ENCODE measurements around the gene PCAT6. TPM values are rescaled to one million over a fixed set of nuclear protein-coding genes. Genes with fewer than 3 reads are reported as not detected.

PCAT6 gene
- total and polyA plus RNA-seq, 2 donors (not counting 3 experiments of a cell fraction or from before 2014, with no cell fraction given): 1.7 to 2.4 TPM

- POLR2A ChIA-PET: no interaction called here
- no peak overlapping the region for H3K4me2 ChIP-seq (ENCODE audit: insufficient read depth, low read length)
- no peak overlapping the region for H3K4me3 ChIP-seq (replicated peaks in 1 of 3; ENCODE audit: insufficient read depth in 1 of 3, low read depth in 1 of 3, low read length in 3 of 3)
- H3K9me3 ChIP-seq (replicated peaks; ENCODE audit: control insufficient read depth, insufficient read depth, low read length): no peaks in the 10 kb centered on the region
- TF ChIP-seq FOS (IDR thresholded peaks at IDR 0.05; ENCODE audit: borderline replicate concordance, insufficient read depth, low read length) (no peak), EZH2 (IDR thresholded peaks at IDR 0.05; ENCODE audit: borderline replicate concordance, low read depth, low read length, severe bottlenecking) (no peak), MYC (IDR thresholded peaks at IDR 0.05; ENCODE audit: low read depth, low read length) (no peak), CTCF (IDR thresholded peaks at IDR 0.05; ENCODE audit: extremely low read depth in 1 of 2, insufficient read depth in 1 of 2, low read depth in 1 of 2, low read length in 2 of 2) (no peak), JUN (IDR thresholded peaks at IDR 0.05; ENCODE audit: borderline replicate concordance, insufficient read depth, insufficient read length, low read depth) (no peak), POLR2AphosphoS5 (IDR thresholded peaks at IDR 0.05; ENCODE audit: insufficient read depth, low read depth, low read length) (no peak)
- H3K27ac ChIP-seq (ENCODE audit: insufficient read depth, low read depth, low read length): no peak overlapping the region
- H3K36me3 ChIP-seq (ENCODE audit: control insufficient read depth in 2 of 2, extremely low read depth in 1 of 2, insufficient read depth in 2 of 2, low read length in 2 of 2): no peaks in the 10 kb centered on the region
- FAIRE-seq (no peak), DNase-seq (ENCODE audit: low read depth, low spot score) (no peak)
- H3K9me1 ChIP-seq (replicated peaks; ENCODE audit: control insufficient read depth, extremely low read depth, insufficient read depth, low read length): no peaks in the 10 kb centered on the region
- intact Hi-C loops (cut with micrococcal nuclease) (no loop called here), dilution Hi-C loops (cut with MboI; ENCODE audit: extremely low pct_ligation_motif_present, low sequenced_read_pairs) (no loop called here)
- H3K4me1 ChIP-seq (ENCODE audit: control insufficient read depth, extremely low read depth, insufficient read depth, low read length): peaks cover 6% of the 10 kb centered on the region
- no peak overlapping the region for H2AFZ ChIP-seq (ENCODE audit: low read depth, low read length)
- CTCF ChIA-PET: no interaction called here
- no peaks in the 10 kb centered on the region for H4K20me1 ChIP-seq (replicated peaks; ENCODE audit: control insufficient read depth, extremely low read depth, insufficient read depth, low read length)
- H3K79me2 ChIP-seq (ENCODE audit: control insufficient read depth, insufficient read depth, low read length): no peaks in the 10 kb centered on the region
- BruUV-seq (replicated peaks): no TSS peak
- H3K9ac ChIP-seq (replicated peaks; ENCODE audit: extremely low read depth, insufficient read depth, low read length): no peak overlapping the region
- H3K27me3 ChIP-seq (ENCODE audit: control insufficient read depth in 2 of 2, insufficient read depth in 2 of 2, low read length in 2 of 2): no peaks in the 10 kb centered on the region
Observed at GRCh38 chr1:202856014-202856413, 45.3 kb downstream of the PCAT6 start.

- intact Hi-C loops (cut with micrococcal nuclease): no loop called here
- Histone ChIP-seq H3K9me1 (replicated peaks; ENCODE audit: control insufficient read depth, extremely low read depth, insufficient read depth, low read length) (no peaks in the 10 kb centered on the region), H3K36me3 (ENCODE audit: control insufficient read depth in 2 of 2, extremely low read depth in 1 of 2, insufficient read depth in 2 of 2, low read length in 2 of 2) (no peaks in the 10 kb centered on the region), H3K4me2 (ENCODE audit: insufficient read depth, low read length) (no peak overlapping the region), H3K4me3 (replicated peaks in 1 of 3; ENCODE audit: insufficient read depth in 1 of 3, low read depth in 1 of 3, low read length in 3 of 3) (no peak overlapping the region), H3K27ac (ENCODE audit: insufficient read depth, low read depth, low read length) (no peak overlapping the region), H3K9me3 (replicated peaks; ENCODE audit: control insufficient read depth, insufficient read depth, low read length) (no peaks in the 10 kb centered on the region), H3K9ac (replicated peaks; ENCODE audit: extremely low read depth, insufficient read depth, low read length) (no peak overlapping the region), H3K79me2 (ENCODE audit: control insufficient read depth, insufficient read depth, low read length) (no peaks in the 10 kb centered on the region), H4K20me1 (replicated peaks; ENCODE audit: control insufficient read depth, extremely low read depth, insufficient read depth, low read length) (no peaks in the 10 kb centered on the region), H3K27me3 (ENCODE audit: control insufficient read depth in 2 of 2, insufficient read depth in 2 of 2, low read length in 2 of 2) (no peaks in the 10 kb centered on the region), H2AFZ (ENCODE audit: low read depth, low read length) (no peak overlapping the region), H3K4me1 (ENCODE audit: control insufficient read depth, extremely low read depth, insufficient read depth, low read length) (peaks cover 10% of the 10 kb centered on the region)
- dilution Hi-C loops (cut with MboI; ENCODE audit: extremely low pct_ligation_motif_present, low sequenced_read_pairs): no loop called here
- no TSS peak for BruUV-seq (replicated peaks)
- ChIA-PET CTCF (no interaction called here), POLR2A (no interaction called here)
- no peak for TF ChIP-seq POLR2A (IDR thresholded peaks at IDR 0.05; ENCODE audit: low read depth, low read length)
- no peak for TF ChIP-seq MAX (IDR thresholded peaks at IDR 0.05; ENCODE audit: insufficient read depth, insufficient read length)
- TF ChIP-seq FOS (IDR thresholded peaks at IDR 0.05; ENCODE audit: borderline replicate concordance, insufficient read depth, low read length): no peak
- no peak for TF ChIP-seq MYC (IDR thresholded peaks at IDR 0.05; ENCODE audit: low read depth, low read length)
- no peak for TF ChIP-seq JUN (IDR thresholded peaks at IDR 0.05; ENCODE audit: borderline replicate concordance, insufficient read depth, insufficient read length, low read depth)
- no peak for TF ChIP-seq CTCF (IDR thresholded peaks at IDR 0.05; ENCODE audit: extremely low read depth in 1 of 2, insufficient read depth in 1 of 2, low read depth in 1 of 2, low read length in 2 of 2)
- no peak for TF ChIP-seq GATA2 (IDR thresholded peaks at IDR 0.05; ENCODE audit: insufficient read depth, insufficient read length, low read depth, low read length)
- TF ChIP-seq POLR2AphosphoS5 (IDR thresholded peaks at IDR 0.05; ENCODE audit: insufficient read depth, low read depth, low read length): no peak
- TF ChIP-seq EZH2 (IDR thresholded peaks at IDR 0.05; ENCODE audit: borderline replicate concordance, low read depth, low read length, severe bottlenecking): no peak
- no peak for DNase-seq (ENCODE audit: low read depth, low spot score)
- no peak for FAIRE-seq
Observed at GRCh38 chr1:202857136-202857610, 46.4 kb downstream of the PCAT6 start.
